Mucosa of gallbladder (tissue), 1 donor: ENCODE results near the gene WDR5B. TPM values are rescaled to one million over a fixed set of nuclear protein-coding genes. Genes with fewer than 3 reads are reported as not detected.

Experiments
- DNase-seq: peaks from one replicate; pipeline ENCODE4 v3.0.0-alpha.2; 2020; ENCODE audit warnings: low spot score
- total RNA-seq: library from RNA; stranded (reverse); gene quantifications from one replicate; pipeline ENCODE4 v1.2.1, GENCODE V29; 2021
- donor health status: DM: no; HTN: no; CAD: no.

Gene WDR5B
- total RNA-seq, 1 donor from 2014 or later, result 6.5 TPM

DNA sequence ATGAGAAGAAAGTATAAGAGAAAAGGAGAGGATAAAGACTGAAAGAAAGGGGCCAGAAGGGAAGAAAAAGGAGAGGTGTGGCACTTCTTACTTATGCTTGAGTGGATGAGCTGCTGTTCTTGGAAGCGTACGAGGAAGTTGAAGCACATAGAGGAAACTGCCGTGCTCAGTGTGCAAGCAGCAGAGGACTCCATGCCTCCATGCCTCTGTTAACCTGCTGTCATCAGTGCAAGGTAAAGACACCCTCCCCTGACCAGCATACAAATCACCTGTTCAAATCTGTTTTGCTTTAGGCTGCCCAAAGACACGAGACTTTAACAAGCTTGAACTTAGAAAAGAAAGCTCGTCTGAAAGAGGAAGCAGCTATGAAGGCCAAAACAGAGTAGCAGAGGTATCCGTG is 6.4 kb downstream of the WDR5B start:
- DNase-seq, result no peak

DNA sequence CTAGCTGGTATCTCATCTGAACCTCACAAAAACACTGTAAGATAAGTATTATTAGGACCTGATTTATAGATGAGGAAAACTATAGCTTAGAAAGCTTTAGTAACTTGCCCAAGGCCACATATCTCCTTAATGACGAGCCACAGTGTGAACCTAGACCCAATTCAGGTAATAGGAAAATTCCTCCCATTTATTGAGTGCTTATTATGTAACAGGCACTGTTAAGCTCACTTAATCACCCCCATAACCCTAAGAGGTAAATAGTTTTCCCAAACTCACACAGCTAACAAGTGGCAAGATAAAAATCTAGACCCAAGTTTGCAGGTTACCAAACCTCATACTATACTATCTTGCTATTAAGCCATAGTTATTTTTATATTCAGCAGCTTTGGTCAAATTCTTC is 7.9 kb downstream of the WDR5B start:
- DNase-seq, result no peak

DNA sequence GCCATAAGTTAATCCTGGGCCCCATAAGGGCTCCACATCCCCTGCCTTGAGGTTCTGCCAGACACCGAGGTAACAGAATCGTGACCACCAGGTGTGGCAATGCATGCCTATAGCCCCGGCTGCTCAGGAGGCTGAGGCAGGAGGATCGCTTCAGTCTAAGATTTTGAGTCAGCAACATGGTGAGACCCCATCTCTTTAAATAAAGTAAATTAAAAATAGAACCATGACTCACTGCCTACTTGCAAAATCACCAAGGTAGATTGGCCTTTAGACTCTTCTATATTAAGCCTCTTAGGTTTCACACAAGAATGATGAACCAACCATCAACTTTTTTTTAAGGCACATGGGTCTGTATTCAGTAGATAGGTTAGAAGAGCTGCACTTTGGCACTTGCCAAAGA is 9.7 kb downstream of the WDR5B start:
- DNase-seq, result no peak

DNA sequence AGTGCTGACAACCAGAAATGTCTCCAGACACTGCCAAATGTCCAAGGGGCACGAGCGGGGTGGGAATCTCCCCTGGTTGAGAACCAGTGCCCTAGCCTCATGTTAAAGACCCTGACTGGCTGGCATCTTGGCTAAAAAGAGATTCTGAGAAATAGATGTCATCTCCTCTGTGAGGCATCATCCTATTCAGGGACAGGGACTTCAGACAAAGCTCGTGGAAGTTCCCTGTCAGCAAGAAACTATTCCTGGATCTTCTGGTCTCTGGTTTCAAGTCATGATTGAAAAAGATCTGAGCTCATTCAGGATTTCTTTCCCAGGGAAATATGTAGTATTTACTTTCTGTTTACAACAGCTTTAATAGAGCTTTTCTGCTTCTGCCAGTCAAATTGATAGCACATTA is 10.8 kb downstream of the WDR5B start:
- DNase-seq, result no peak

DNA sequence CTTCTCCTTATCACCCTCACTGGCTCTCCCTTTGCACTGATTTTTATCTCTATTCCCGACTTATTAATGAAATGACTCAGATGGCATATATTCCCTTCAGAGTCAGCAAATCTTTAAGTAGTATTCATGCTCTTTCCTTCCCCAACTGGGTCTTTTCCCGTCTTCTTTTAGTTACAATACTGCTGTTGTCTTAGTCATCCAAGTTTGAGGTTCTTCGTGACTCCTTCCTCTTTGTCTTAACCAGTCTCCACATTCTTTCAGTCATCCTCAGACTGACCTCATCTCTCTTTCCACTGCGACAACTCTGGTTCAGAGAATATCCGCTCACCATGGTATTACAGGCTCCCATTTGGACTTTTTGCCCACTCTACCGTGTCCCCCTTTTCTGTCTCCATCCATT is 12.4 kb downstream of the WDR5B start:
- DNase-seq, result no peak

DNA sequence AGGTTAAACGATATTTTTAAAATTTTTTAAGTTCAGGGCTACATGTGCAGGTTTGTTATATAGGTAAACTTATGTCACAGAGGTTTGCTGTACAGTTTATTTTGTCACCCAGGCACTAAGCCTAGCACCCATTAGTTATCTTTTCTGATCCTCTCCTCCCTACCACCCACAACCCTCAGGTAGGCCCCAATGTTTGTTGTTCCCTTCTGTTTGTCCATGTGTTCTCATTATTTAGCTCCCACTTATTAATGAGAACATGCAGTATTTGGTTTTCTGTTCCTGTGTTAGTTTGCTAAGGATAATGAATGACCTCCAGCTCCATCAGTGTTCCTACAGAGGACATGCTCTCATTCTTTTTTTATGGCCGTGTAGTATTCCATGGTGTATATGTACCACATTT is 16.9 kb downstream of the WDR5B start:
- no peak for DNase-seq

DNA sequence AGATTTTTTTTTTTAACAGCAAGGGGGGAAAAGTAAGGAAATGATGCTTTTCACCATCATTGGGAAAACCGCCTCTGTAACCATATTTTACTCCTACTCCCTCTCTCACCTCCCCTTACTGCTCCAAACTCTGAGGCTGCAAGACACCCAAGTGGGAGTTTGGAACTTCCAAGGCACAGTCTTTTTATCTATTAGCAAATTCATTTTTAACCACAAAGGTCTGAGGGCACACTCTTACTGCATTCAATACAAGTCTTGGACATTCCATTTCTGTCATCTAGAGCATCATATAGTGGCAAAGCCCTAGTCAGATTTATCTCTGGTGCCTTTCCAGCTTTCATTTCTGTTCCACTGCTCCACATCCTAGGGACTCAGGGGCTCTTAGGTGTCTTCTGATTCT is 18.7 kb downstream of the WDR5B start:
- no peak for DNase-seq

DNA sequence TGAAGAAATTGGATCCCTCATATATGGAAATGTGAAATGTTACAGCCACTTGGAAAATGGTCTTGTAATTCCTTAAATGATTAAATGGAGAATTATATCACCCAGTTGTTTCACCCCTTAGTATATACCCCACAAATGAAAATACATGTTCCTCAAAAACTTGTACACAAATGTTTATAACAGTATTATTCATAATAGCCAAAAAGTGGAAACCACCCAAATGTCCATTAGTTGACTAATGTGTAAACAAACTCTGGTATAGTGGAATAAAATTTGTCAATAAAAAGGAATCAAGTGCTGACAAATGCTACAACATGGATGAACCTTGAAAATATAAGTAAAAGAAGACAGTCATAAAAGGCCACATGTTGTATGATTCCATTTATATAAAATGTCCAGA is 19.4 kb downstream of the WDR5B start:
- DNase-seq, result no peak

DNA sequence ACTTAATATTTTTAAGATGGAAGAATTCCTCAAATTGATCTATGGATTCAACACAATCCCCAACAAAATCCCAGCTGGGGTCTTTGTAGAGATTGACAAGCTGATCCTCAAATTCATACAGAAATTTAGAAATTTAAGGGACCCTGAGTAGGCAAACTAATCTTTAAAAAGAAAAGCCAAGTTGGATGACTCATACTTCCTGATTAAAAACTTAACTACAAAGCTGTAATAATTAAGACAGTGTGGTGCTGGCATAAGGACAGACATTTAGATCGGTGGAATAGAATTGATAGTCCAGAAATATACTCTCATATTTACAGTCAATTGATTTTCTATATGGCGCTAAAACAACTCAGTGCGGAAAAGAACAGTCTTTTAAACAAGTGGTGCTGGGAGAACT is 20.3 kb downstream of the WDR5B start:
- DNase-seq, result no peak

DNA sequence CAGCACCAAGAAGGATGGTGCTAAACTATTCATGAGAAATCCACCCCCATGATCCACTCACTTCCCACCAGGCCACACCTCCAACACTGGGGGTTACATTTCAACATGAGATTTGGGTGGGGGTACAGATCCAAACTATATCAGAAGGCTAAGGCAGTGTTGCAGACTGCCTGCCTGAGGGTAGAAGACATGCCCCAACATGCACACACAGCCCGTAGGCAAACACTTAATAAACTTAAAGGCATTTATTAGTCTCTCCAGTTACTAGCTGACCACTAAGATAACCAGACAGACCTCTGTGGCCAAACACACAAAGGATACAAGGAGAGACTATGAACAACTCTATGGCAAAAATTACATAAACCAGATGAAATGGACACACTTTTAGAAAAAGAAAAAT is 21.7 kb downstream of the WDR5B start:
- DNase-seq, result no peak

DNA sequence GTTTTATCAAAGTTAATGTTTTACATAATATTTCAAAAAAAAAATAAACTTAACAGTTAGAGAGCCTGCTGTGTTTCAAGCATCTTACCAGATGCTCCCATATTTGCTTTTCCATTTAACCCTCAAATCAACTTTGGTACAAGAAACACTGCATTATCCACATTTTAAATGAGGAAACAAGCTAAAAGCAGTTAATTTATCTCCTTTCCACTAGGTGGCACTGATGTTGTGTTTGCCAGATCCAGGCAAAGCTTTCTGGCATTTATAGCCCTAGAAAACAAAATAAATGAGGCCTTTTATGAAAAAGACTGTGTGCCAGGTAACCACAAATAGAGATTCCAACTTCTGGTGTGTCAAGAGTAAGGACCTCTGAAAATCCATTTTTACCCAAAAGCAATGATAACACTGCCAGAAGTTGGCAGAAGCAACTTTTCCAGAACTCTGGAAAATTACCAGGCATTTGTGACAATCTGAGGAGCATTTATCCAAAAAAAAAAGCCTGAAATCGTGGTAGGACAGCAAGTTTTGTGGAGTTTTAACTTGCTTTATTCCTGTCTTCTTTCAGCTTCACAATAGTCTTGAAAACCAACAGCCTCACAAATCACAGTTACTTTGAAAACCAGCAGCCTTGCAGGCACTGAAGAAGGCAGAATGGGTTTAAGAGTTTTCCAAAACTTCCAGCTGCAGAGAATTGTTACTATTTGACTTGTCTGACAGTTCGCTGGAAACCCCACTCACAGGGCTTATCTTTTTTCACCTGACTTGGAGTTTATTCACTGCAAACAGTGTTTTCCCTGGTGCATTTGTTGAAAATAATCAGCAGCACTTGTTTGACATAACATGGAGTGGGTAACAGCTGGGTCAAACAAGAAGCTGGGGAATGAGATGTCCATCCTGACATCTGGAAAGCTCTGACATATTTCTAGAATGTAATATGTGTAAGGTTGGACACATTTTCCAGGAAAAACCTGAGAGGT is 22.7 kb downstream of the WDR5B start:
- DNase-seq, result no peak

DNA sequence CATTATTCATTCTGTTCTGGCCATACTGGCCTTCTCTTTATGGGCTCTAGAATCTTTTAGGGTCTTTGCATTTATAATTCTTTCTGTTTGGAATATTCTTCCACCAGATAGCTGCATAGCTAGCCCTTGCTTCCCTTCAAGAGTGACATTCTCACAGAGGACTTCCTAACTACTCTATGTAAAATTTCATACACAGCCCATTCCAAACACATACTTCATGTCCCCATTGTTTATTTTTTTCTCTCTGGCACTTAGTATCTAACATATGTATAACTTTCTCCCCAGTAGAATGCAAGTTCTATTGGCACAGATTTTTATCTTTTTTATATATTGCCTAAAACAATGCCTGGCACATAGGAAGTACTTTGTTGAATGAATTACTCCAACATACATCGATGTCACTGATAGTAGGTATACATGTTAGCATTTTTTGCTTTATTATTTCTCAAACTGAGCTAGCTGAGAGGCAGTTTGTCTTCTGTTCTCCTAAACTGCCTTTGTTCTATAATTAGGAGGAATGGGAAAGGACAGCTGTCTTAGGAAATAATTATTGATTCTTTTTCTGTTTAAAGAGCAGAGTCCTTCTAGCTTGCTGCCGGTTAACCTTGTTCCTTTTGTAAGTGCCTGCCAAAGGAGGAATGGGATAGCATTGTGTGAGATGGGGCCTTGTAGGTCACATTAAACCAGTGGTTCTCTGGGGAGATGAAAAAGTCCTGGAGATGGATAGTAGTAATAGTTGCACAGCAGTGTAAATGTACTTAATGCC is 24.0 kb downstream of the WDR5B start:
- DNase-seq, result no peak

DNA sequence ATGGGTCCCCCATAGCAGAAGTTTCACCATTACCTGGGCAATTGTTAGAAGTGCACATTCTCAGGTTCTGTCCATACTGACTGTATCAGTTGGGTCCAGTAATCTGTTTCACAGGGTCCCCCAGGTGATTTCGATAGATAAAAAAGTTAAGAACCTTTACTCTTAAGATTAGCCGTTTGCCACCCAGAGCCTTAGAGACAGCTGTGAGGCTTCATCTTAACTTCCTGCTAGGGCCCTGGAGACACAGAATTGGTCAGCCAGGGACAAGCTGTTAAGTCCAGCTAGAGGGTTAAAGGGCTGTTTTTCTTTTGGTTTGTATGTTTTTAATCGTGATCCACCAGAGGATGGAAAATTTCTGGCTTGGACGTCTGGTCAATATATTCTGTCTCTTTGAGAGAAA is 25.2 kb downstream of the WDR5B start:
- no peak for DNase-seq

DNA sequence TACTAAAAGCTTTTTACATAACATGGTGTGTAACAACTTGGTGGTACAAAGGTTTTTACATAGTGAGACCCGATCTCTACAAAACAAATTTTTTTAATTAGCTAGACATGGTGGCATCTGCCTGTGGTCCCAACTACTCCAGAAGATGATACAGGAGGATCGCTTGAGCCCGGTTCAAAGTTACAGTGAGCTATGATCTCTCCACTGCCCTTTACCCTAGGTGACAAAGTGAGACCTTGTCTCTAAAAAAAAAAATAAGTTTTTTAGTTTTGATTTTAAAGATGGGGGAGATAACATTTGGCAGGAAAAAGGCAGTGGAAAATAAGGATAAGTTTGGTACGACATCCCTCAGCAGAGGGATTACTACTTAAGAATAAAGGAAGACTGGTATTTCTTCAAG is 26.0 kb downstream of the WDR5B start:
- no peak for DNase-seq

DNA sequence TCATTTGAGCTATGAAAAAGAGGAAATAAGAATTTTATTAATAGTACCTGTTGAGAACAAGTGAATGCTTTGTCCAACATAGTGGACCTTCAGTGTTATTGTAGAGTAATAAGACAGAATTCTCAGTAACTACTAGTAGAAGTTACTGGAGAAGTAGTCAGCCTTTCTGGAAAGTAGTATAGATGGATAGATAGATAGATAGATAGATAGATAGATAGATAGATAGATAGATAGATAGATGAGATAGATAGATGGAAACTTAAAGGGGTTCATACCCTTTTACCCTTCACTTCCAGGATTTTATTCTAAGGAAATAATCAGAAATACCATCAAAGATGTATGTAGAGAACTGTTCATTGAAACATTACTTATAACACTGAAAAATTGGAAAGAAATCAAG is 26.7 kb downstream of the WDR5B start:
- DNase-seq, result no peak

DNA sequence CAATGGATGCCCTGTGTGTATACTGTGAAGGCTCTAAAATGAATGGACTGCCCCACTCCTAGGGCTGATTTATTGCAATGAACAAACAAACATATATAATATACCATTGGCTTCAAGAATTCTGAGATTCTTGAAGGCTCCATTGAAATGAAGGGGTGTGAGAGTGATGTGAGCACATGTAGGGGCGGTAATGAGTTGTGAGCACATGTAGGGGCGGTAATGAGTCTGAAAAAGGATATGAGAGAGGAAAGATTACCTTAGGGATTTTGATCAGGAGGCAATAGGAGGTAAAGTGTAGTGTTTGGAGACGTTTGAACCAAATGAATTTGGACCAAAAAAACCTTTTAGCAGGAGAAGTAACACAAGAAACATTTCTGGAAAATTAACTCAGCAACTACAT is 28.2 kb downstream of the WDR5B start:
- DNase-seq, result no peak

DNA sequence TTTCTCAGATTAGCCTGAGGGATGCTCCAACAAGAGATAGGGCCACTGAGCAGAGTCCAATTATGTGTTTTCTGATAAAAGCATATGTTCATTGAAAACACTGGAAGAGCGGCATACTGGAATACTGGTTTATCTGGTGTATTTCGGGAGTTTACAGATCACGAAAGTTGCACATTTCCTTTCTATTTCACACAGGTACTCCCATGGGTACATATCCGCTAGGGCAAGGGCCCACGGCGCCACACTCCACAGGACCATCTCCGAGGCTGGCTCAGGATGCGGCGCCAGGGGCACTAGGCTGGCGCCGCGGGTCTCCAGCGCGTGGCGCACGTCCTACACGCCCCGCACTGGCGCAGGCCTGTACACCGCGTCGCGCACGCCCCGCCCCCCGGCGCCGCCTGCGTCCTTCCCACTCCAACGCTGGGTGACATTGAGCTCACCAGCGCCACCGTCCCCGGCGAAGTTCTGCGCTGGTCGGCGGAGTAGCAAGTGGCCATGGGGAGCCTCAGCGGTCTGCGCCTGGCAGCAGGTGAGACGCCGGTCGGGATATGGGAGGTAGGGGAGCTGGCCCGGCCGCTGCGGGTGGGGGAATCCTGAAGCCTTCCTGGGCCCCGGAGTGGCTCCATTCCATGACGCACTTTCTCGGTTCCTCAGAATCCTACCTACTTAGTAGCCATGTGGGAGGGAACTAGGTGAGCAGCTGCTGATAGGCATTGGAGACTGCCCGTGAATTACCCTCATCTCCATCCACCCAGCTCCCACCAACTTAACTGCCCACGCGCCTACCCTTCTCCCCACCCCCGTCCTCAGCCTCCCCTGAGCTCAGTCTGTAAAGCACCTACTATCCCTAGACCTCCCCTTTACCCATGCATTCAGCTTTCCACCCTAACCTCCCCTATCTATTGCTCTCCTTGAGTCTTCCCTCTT is 31.8 kb downstream of the WDR5B start, which contains the start of gene FAM162A:
Gene FAM162A, plus strand, starts transcription at position 412 of the 927 bp plus-strand sequence. Its CDS starts 84 bp downstream, at position 496.
- DNase-seq, result peak; percentile 95

DNA sequence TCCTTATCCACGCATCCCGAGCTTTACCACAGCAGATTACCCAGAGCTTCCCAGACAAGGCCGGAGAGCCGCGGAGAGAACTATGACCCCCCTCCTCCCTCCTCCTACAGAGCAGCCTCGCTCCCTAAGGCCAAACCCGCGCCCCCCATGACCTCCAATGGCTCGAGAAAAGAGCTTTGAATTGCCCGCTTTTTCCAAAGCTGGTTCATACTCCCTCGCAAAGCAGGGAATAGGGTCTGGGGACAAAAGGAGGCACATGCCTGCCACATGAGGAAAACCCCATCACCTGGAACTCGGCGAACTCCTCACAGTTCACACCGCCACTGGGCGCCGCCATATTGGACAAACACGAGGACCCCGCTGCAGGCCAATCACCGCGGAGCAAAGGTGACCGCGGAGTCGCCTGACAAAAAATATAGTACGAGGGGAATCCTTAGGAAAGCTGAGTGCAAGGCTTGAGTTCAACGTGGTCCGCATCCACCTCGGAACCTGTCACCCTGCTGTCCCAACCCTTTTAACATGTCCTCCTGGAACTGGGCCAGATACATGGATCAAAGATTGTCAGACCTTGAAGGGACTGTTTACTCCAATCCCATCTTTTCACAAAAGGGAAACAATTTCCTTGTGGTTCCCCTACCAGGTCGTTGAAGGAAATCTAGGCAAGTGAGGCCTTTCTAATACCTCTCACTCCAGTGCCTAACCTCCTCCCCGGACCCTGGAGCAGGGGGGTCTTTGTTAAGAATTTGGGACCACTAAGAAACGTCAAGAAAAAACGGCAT is 32.8 kb downstream of the WDR5B start, which contains the start of gene MIX23:
Gene MIX23, minus strand, starts transcription at position 344 of the 779 bp plus-strand sequence. Its CDS starts 7 bp downstream, at position 337.
- DNase-seq, result peak; percentile 87

DNA sequence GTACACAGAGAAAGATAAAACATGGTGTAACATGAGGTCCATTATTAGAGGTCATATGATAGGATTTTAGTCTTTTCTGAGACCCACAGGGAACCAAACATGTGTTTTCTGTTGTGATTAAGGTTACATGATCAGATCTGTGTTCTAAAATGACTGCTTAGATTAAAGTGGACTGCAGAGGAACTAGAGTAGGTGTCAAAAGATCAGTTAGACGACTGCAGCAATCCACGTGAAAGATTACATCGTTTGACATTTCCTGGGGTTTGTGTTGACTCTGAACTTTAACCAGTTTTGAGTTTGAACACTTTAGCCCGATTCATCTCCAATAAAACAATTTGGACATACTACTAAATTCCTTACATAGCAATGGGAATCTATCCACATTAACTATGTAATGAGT is 37.9 kb downstream of the WDR5B start:
- no peak for DNase-seq

DNA sequence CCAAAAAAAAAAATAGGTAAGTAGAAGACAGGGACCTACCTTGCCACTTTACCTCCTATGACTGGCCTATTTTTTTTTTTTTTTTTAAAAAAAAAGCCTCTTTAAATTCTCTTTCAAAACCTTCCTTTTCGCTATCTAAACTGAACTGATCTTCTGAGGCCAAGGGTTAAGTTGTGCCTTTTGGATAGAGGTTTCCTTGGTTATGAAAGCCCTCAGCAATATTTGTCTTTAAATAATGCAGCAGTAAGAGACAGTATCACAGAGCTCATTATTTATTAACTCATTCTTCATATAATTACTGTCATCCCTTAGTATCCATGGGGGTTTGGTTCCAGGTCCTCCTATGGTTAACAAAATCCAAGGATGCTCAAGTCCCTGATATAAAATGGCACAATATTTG is 41.8 kb downstream of the WDR5B start:
- DNase-seq, result no peak

DNA sequence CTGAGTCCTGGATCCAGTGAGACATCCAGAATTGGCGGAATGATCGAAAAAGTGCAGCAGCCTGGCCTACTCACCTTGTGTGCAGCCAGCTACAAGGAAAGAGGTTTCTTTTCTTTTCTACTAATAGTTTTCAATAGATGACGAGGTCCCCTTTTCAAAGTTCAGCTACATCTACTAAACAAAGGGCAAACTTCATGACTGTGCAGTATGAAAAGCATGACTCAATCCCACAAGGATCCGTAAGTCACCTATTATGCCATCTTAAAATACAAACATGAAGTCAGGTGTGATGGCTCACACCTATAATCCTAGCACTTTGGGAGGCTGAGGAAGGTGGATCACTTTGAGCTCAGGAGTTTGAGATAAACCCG is 49.5 kb downstream of the WDR5B start:
- no peak for DNase-seq
